Right cardiac atrium (tissue), 5 donors: ENCODE measurements around the gene NQO1. TPM values are rescaled to one million over a fixed set of nuclear protein-coding genes. Genes with fewer than 3 reads are reported as not detected.

Experiments used
- ATAC-seq, 2 donors: fragments of 200-7000 bp; cut with Tn5 transposase; one replicate each; pipeline versions ENCODE4 v1.8.0 to v1.9.1; 2020; ENCODE audit warnings: moderate library complexity in 2 of 2, mild to moderate bottlenecking in 1 of 2
- DNase-seq, 3 donors: peaks; one replicate each; pipeline ENCODE4 v3.0.0-alpha.2; 2020
- H3K27ac ChIP-seq: one replicate; pipeline ENCODE4 v1.5.1; 2013; ENCODE audit warnings: mild to moderate bottlenecking, low read length, control low read depth, moderate library complexity
- H3K27me3 ChIP-seq: one replicate; pipeline ENCODE4 v1.6.1; 2013; ENCODE audit not compliant: control insufficient read depth, insufficient read depth
- H3K4me1 ChIP-seq: one replicate; pipeline ENCODE4 v1.6.1; 2013; ENCODE audit warnings: low read length; ENCODE audit not compliant: control insufficient read depth, insufficient read depth
- H3K4me3 ChIP-seq: one replicate; pipeline ENCODE4 v1.5.1; 2013; ENCODE audit warnings: low read length, control low read depth
- H3K9me3 ChIP-seq: one replicate; pipeline ENCODE4 v1.6.1; 2013; ENCODE audit warnings: low read length; ENCODE audit not compliant: control insufficient read depth
- WGBS: extraction: QIAGEN DNeasy Blood & Tissue Kit; methylation state at CpG from one replicate; pipeline ENCODE4 v1.1.7; 2013; 5-methylcytosine and 5-hydroxymethylcytosine counted together
- intact Hi-C, 4 donors: fragments of 100-400 bp; cut with DNase I; formaldehyde crosslinking; loops; one replicate each; pipeline versions ENCODE4 v1.11.0 to v1.14.0; 2022 to 2023
- polyA plus RNA-seq: library from polyadenylated mRNA; stranded (reverse); fragments of 200-250 nt; gene quantifications from one replicate; pipeline ENCODE4 v1.2.3, GENCODE V29; 2013
- total RNA-seq, 4 donors: library from RNA; stranded (reverse); fragmentation: NEBNext Ultra II Directional; extraction: Animal tissue kit (Norgen Biotek cat#: 25700); gene quantifications; one replicate each; pipeline ENCODE4 v1.2.1, GENCODE V29; 2021
- donor health status: healthy with polysubstance abuse.
- donor health status: DM: no; HTN: yes; CAD: no.
- donor health status: DM: no; HTN: no; CAD: no.
- donor health status: DM: no; HTN: yes; CAD: no; lungs with severe emphysema.
- donor health status: DM: yes; HTN: yes; CAD: no.

The NQO1 gene
- total and polyA plus RNA-seq, 5 donors = 11.5 to 27.0 (median 18.8) TPM

DNA sequence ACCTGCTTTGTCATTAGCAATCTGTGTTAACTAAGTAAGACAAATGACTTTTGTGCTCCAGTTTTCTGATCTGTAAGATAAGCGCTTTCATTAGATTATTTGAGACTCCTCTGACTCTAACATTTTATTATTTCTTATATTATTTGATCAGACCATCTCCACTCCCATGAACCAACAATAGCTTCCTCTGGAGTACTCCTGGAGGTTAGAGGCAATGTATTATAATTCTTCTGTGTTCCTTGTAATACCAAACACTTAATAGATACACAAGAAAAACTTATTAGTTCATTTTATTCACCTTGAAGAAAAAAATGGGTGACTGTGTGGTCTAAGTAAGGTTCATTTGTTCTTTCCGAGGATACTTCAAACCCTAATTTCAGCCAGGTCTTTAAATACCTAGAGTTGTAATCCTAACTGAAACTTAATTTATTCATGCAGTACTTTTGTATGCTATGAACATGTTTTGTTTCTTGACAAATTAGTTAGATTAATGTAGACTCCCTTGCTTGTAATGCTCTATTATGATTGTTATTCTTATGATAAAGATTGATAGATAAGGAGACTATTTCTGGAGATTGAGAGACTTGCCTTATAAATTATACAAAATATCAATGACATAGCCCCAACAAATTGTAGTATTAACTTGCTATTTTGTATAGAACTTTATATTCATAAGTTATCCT lies 53.9 kb downstream of the NQO1 start:
- DNase-seq (no peak), ATAC-seq (no peak)
- 94% methylated on average over 2 of the region's 2 CpGs for WGBS
- H3K4me1 ChIP-seq = no peaks in the 10 kb centered on the region
- intact Hi-C loops = no loop called here
- no peak overlapping the region for H3K27ac ChIP-seq
- no peaks in the 10 kb centered on the region for H3K9me3 ChIP-seq
- no peak overlapping the region for H3K4me3 ChIP-seq
- no peaks in the 10 kb centered on the region for H3K27me3 ChIP-seq

DNA sequence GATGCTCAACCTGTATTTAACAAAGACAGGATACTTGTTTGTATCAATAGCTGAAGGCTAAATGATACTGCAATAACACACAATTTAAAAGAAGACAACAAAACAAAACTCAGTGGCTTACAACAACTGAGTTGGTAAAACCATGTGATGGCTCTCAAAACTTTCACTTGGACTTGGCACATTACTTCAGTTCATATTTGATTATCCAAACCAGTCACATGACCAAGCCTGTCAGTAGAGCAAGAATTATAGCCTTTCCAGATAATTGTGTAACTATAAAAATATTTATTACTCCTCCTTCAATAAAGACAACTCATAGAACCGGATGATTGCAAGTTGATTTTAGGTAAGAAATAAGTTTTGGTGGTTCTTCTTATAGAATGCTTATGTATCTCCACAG lies 56.8 kb downstream of the NQO1 start:
- intact Hi-C loops = no loop called here
- no peaks in the 10 kb centered on the region for H3K4me1 ChIP-seq
- no peak overlapping the region for H3K4me3 ChIP-seq
- H3K27ac ChIP-seq = no peak overlapping the region
- H3K9me3 ChIP-seq = no peaks in the 10 kb centered on the region
- WGBS = 69% methylated on average over 1 of the region's 1 CpG
- no peak for DNase-seq
- ATAC-seq = no peak
- H3K27me3 ChIP-seq = no peaks in the 10 kb centered on the region

DNA sequence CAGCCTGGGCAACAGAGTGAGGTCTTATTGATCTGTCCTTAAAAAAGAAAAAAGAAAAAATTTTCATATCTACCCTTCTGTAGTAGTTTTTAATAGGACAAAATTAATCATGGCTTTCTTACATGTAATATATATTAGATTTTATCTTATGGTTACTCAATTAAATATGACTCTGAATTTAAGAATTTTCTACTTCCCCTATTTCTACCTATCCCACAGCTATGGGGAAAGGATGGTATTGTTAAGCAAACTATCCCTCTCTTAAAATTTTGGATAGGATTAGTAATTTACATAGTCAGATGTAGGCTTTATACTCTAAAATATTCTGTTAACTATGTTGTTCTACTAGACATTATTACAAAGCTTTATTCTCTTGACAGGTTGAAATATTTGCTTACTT lies 62.5 kb downstream of the NQO1 start:
- Histone ChIP-seq H3K4me3 (no peak overlapping the region), H3K27ac (no peak overlapping the region), H3K27me3 (no peaks in the 10 kb centered on the region), H3K9me3 (no peaks in the 10 kb centered on the region), H3K4me1 (no peaks in the 10 kb centered on the region)
- DNase-seq (no peak), ATAC-seq (no peak)
- intact Hi-C loops = no loop called here

DNA sequence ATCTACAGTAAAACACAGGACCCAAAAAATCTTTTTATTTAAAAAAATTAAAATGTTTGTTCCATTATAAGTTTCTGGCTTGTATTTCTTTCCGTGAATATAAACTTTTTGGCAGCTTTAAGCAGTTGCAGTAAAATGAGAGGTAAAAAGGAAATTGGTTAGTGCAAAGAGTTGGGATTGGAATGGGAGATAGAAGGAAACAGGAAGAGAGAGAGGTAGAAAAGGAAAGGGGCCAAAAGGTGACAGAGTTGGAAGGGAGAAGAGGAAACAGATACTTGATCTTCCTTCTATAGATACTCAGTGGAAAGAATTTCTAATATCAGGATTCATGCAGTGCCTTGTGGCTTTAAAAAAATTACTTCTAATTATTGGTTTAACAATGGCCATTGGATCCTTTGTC lies 63.5 kb downstream of the NQO1 start:
- ATAC-seq = no peak
- no peaks in the 10 kb centered on the region for H3K27me3 ChIP-seq
- H3K9me3 ChIP-seq = no peaks in the 10 kb centered on the region
- no peak overlapping the region for H3K27ac ChIP-seq
- intact Hi-C loops = no loop called here
- no peaks in the 10 kb centered on the region for H3K4me1 ChIP-seq
- H3K4me3 ChIP-seq = no peak overlapping the region
- WGBS = 76% methylated on average over 1 of the region's 1 CpG
- no peak for DNase-seq

DNA sequence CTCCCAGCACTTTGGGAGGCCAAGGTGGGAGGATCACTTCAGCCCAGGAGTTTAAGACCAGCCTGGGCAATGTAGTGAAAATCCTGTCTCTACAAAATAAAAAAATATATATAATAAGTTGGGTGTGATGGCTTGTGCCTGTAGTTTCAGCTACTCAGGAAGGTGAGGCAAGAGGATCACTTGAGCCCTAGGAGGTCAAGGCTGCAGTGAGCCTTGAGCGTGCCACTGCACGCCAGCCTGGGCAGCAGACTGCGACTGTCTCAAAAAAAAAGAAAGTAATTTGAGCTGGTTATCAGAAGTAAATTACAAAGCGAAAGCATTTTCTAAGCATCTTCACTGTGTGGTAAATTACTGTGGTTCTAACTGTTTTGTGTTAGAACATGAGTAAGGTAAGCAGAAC lies 66.2 kb downstream of the NQO1 start:
- no peaks in the 10 kb centered on the region for H3K27me3 ChIP-seq
- no peak overlapping the region for H3K27ac ChIP-seq
- DNase-seq = no peak
- WGBS = 96% methylated on average over 4 of the region's 4 CpGs
- no peaks in the 10 kb centered on the region for H3K9me3 ChIP-seq
- no peak for ATAC-seq
- H3K4me3 ChIP-seq = no peak overlapping the region
- no peaks in the 10 kb centered on the region for H3K4me1 ChIP-seq
- intact Hi-C loops = no loop called here

Other genes with a start within 250 kb of the NQO1 start
- 10 to 100 TPM; 17.7 to 28.5 (median 23.5) TPM for gene NFAT5, start 160.6 kb downstream of the NQO1 start, total RNA-seq
- gene NFAT5, start 160.6 kb downstream of the NQO1 start, polyA plus RNA-seq = 6.9 TPM
- 10 to 100 TPM; 18.2 to 23.7 (median 20.9) TPM for gene NOB1, start 28.4 kb upstream of the NQO1 start, total RNA-seq
- 14.9 TPM for gene NOB1, start 28.4 kb upstream of the NQO1 start, polyA plus RNA-seq
- 10 to 100 TPM; 18.0 to 24.6 (median 19.6) TPM for gene WWP2, start 35.8 kb upstream of the NQO1 start, total RNA-seq
- gene WWP2, start 35.8 kb upstream of the NQO1 start, polyA plus RNA-seq = 11.0 TPM
- under 1 TPM; 0.34 to 0.74 (median 0.48) TPM for gene CLEC18A, start 224.8 kb upstream of the NQO1 start, total RNA-seq
- 0.18 TPM for gene CLEC18A, start 224.8 kb upstream of the NQO1 start, polyA plus RNA-seq